ENCODE results near the gene BCL2L11. TPM values are rescaled to one million over a fixed set of nuclear protein-coding genes. Genes with fewer than 3 reads are reported as not detected.

Gene BCL2L11
- total RNA-seq, 1 donor from 2014 or later = 8.4 TPM

DNA sequence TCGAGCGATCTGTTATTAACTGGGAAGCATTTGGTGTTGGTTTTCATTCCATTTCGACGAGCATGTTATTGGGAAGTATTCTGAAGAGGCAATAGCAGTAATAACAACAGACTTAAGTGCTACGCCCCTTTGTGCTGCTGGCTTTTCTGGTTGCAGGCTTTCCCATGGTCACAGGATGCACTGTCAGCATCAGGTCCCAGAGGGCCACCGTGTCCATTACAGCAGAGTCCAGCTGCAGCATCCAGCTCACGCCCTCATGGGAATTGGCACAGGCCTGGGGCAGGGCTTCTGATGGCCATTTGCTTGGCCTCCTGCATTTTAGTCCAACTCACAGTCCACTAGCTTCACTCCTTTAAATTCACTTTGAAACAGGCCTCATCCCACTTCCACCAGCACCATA, 44.4 kb downstream of the BCL2L11 start:
- intact Hi-C loops (cut with micrococcal nuclease) = no loop called here
- H3K27me3 ChIP-seq (ENCODE audit: low read depth) = no peaks in the 10 kb centered on the region
- no peak overlapping the region for H3K4me3 ChIP-seq
- H3K4me1 ChIP-seq = peaks cover 48% of the 10 kb centered on the region
- no peaks in the 10 kb centered on the region for H3K9me3 ChIP-seq (replicated peaks)
- peak overlapping the region; percentile 9 for H3K27ac ChIP-seq (replicated peaks)
- peaks cover 10% of the 10 kb centered on the region for H3K36me3 ChIP-seq
- DNase-seq = peak; percentile 62
- TF ChIP-seq, protein P1, sequence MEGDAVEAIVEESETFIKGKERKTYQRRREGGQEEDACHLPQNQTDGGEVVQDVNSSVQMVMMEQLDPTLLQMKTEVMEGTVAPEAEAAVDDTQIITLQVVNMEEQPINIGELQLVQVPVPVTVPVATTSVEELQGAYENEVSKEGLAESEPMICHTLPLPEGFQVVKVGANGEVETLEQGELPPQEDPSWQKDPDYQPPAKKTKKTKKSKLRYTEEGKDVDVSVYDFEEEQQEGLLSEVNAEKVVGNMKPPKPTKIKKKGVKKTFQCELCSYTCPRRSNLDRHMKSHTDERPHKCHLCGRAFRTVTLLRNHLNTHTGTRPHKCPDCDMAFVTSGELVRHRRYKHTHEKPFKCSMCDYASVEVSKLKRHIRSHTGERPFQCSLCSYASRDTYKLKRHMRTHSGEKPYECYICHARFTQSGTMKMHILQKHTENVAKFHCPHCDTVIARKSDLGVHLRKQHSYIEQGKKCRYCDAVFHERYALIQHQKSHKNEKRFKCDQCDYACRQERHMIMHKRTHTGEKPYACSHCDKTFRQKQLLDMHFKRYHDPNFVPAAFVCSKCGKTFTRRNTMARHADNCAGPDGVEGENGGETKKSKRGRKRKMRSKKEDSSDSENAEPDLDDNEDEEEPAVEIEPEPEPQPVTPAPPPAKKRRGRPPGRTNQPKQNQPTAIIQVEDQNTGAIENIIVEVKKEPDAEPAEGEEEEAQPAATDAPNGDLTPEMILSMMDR (IDR thresholded peaks at IDR 0.05; ENCODE audit: borderline replicate concordance) = no peak

- H3K36me3 ChIP-seq = peaks cover 10% of the 10 kb centered on the region
- H3K4me3 ChIP-seq = no peak overlapping the region
- H3K27me3 ChIP-seq (ENCODE audit: low read depth) = no peaks in the 10 kb centered on the region
- H3K9me3 ChIP-seq (replicated peaks) = no peaks in the 10 kb centered on the region
- H3K4me1 ChIP-seq = peaks cover 40% of the 10 kb centered on the region
- TF ChIP-seq, protein P1 (IDR thresholded peaks at IDR 0.05; ENCODE audit: borderline replicate concordance) = no peak
- DNase-seq = no peak
- no peak overlapping the region for H3K27ac ChIP-seq (replicated peaks)
- intact Hi-C loops (cut with micrococcal nuclease) = no loop called here
Observed at GRCh38 chr2:111166115-111166514, 45.4 kb downstream of the BCL2L11 start.

DNA sequence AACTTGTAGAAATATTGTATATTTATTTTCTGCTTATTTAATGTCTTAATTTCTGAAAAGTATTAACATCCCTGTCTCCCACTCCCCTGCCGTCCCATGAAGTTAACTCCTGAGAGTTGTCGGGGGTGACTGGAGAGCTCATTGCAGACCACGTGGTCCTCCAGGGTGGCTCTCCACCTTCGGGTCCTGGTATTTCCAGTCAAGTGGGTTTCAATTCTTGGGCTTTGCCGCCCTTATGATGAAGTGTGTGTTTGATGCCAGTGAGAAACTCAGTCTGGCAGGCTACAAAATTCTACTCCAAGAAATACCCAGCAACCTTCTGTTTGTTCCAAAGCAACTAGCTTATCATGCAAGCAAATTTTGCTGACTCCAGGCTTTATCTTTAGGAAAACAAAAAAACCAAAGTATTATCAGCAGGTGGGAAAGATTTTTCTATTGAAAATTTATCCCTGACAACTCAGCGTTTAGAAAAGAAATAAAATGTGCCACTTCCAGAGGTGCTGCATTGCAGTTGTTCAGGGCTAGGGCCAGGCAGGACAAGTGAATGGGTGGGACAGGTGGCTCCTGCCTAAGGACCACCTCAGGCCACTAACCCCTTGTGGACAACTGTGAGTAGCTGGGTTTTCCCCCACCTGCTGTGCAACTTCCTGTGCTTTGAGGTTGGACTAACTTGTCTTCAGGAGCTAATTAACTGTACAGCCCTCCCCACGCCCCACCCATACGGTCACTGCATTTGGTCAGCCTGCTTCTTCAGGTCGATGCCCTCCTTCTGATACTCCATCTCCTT, 46.6 kb downstream of the BCL2L11 start:
- no peak overlapping the region for H3K4me3 ChIP-seq
- no peak overlapping the region for H3K27ac ChIP-seq (replicated peaks)
- intact Hi-C loops (cut with micrococcal nuclease) = no loop called here
- H3K36me3 ChIP-seq = peaks cover 10% of the 10 kb centered on the region
- H3K27me3 ChIP-seq (ENCODE audit: low read depth) = no peaks in the 10 kb centered on the region
- no peaks in the 10 kb centered on the region for H3K9me3 ChIP-seq (replicated peaks)
- DNase-seq = no peak
- peaks cover 29% of the 10 kb centered on the region for H3K4me1 ChIP-seq
- TF ChIP-seq, protein P1 (IDR thresholded peaks at IDR 0.05; ENCODE audit: borderline replicate concordance) = no peak

DNA sequence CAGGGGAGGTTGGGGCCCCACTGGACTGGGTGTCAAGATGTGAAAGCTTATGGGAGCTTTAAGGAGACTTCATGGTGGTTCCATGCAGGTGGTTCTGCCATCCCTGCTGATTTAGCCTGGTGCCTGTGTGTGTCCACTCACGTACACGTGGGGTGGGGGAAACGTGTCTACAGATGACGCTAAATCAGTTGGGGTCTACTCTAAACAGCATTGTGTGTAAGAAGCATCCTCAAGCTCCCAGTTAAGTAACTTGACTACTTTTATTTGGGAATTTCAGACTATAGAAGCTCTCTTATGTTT, 47.1 kb downstream of the BCL2L11 start:
- no peak for DNase-seq
- intact Hi-C loops (cut with micrococcal nuclease) = no loop called here
- Histone ChIP-seq H3K4me3 (no peak overlapping the region), H3K9me3 (replicated peaks) (no peaks in the 10 kb centered on the region), H3K36me3 (peaks cover 10% of the 10 kb centered on the region), H3K4me1 (peaks cover 23% of the 10 kb centered on the region), H3K27me3 (ENCODE audit: low read depth) (no peaks in the 10 kb centered on the region), H3K27ac (replicated peaks) (no peak overlapping the region)
- TF ChIP-seq, protein P1 (IDR thresholded peaks at IDR 0.05; ENCODE audit: borderline replicate concordance) = no peak

GRCh38 chr2:111168528-111169239, 48.0 kb downstream of the BCL2L11 start:
- TF ChIP-seq, protein P1 (IDR thresholded peaks at IDR 0.05; ENCODE audit: borderline replicate concordance) = no peak
- Histone ChIP-seq H3K9me3 (replicated peaks) (no peaks in the 10 kb centered on the region), H3K27ac (replicated peaks) (no peak overlapping the region), H3K4me3 (no peak overlapping the region), H3K4me1 (peaks cover 21% of the 10 kb centered on the region), H3K27me3 (ENCODE audit: low read depth) (no peaks in the 10 kb centered on the region), H3K36me3 (peaks cover 10% of the 10 kb centered on the region)
- intact Hi-C loops (cut with micrococcal nuclease) = no loop called here
- DNase-seq = peak; percentile 33

Data from left ventricle myocardium inferior (tissue), 1 donor.